ENCODE measurements around the gene COL4A4.
"Not testable (repeated sequence)": the region's sequence is repeated elsewhere in the genome, so short reads cannot be mapped to it uniquely, and the experiment has no call there.

The COL4A4 gene

DNA sequence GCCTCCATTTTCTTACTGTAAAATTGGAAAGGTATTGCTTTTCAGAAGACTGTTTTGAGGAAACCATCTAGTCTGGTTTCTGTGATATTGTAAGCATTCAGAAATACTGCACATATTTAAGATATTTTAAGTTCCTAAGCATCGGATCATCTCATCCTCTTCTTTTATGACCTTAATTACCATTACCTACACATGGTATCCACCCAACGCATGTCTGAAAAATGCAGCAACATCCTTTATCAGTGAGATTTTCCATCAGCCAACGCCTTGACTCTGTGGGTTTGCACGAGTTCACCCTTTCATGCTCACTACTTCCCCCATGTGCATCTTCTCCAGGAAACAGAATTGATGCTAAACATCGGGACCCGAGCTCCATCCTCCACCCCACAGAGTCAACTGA lies 84.3 kb downstream of the COL4A4 start:
- POLR2A ChIA-PET: no interaction called here
- Histone ChIP-seq H3K4me3 (ENCODE audit: low read depth, low read length) (no peak overlapping the region), H3K27ac (ENCODE audit: extremely low read depth, low read depth, low read length) (no peak overlapping the region), H3K9me3 (ENCODE audit: control insufficient read depth, insufficient read depth, low read depth, low read length) (no peaks in the 10 kb centered on the region), H3K36me3 (ENCODE audit: control insufficient read depth in 2 of 2, insufficient read depth in 1 of 2, low read length in 2 of 2) (peaks cover 0 to 2% of the 10 kb centered on the region in 2 experiments; a peak in 1 of 3 replicates), H3K4me1 (ENCODE audit: control insufficient read depth, insufficient read depth, low read length) (no peaks in the 10 kb centered on the region)
- CTCF ChIA-PET: no interaction called here
- TF ChIP-seq ZSCAN16 (tag by site-specific recombination; IDR thresholded peaks at IDR 0.05) (no peak), ZNF530 (tag by site-specific recombination; IDR thresholded peaks at IDR 0.05; ENCODE audit: low read depth) (no peak), ZNF747 (tag by site-specific recombination; IDR thresholded peaks at IDR 0.05) (no peak), GLIS2 (tag by site-specific recombination; IDR thresholded peaks at IDR 0.05) (no peak), ZNF366 (tag by site-specific recombination; conservative IDR thresholded peaks at IDR 0.05) (no peak), ZSCAN23 (tag by site-specific recombination; IDR thresholded peaks at IDR 0.05) (no peak), ZNF391 (tag by site-specific recombination; IDR thresholded peaks at IDR 0.05; ENCODE audit: borderline replicate concordance, low read depth) (no peak), ZNF501 (tag by site-specific recombination; IDR thresholded peaks at IDR 0.05) (no peak)
- TF ChIP-seq, protein P1, sequence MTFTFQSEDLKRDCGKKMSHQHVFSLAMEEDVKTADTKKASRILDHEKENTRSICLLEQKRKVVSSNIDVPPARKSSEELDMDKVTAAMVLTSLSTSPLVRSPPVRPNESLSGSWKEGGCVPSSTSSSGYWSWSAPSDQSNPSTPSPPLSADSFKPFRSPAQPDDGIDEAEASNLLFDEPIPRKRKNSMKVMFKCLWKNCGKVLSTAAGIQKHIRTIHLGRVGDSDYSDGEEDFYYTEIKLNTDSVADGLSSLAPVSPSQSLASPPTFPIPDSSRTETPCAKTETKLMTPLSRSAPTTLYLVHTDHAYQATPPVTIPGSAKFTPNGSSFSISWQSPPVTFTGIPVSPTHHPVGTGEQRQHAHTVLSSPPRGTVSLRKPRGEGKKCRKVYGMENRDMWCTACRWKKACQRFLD (tag by site-specific recombination; IDR thresholded peaks at IDR 0.05): no peak
- TF ChIP-seq, protein P2, sequence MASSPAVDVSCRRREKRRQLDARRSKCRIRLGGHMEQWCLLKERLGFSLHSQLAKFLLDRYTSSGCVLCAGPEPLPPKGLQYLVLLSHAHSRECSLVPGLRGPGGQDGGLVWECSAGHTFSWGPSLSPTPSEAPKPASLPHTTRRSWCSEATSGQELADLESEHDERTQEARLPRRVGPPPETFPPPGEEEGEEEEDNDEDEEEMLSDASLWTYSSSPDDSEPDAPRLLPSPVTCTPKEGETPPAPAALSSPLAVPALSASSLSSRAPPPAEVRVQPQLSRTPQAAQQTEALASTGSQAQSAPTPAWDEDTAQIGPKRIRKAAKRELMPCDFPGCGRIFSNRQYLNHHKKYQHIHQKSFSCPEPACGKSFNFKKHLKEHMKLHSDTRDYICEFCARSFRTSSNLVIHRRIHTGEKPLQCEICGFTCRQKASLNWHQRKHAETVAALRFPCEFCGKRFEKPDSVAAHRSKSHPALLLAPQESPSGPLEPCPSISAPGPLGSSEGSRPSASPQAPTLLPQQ (tag by site-specific recombination; IDR thresholded peaks at IDR 0.05): no peak
- TF ChIP-seq, protein P3, sequence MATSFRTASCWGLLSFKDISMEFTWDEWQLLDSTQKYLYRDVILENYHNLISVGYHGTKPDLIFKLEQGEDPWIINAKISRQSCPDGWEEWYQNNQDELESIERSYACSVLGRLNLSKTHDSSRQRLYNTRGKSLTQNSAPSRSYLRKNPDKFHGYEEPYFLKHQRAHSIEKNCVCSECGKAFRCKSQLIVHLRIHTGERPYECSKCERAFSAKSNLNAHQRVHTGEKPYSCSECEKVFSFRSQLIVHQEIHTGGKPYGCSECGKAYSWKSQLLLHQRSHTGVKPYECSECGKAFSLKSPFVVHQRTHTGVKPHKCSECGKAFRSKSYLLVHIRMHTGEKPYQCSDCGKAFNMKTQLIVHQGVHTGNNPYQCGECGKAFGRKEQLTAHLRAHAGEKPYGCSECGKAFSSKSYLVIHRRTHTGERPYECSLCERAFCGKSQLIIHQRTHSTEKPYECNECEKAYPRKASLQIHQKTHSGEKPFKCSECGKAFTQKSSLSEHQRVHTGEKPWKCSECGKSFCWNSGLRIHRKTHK (tag by site-specific recombination; IDR thresholded peaks at IDR 0.05): no peak

DNA sequence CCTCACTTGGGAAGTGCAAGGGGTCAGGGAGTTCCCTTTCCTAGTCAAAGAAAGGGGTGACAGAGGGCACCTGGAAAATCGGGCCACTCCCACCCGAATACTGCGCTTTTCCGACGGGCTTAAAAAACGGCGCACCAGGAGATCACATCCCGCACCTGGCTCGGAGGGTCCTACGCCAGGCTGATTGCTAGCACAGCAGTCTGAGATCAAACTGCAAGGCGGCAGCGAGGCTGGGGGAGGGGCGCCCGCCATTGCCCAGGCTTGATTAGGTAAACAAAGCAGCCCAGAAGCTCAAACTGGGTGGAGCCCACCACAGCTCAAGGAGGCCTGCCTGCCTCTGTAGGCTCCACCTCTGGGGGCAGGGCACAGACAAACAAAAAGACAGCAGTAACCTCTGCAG lies 98.9 kb downstream of the COL4A4 start:
- H3K4me1 ChIP-seq (ENCODE audit: control insufficient read depth, insufficient read depth, low read length); CTCF ChIA-PET; H3K9me3 ChIP-seq (ENCODE audit: control insufficient read depth, insufficient read depth, low read depth, low read length); H3K27ac ChIP-seq (ENCODE audit: extremely low read depth, low read depth, low read length); POLR2A ChIA-PET; H3K36me3 ChIP-seq (ENCODE audit: control insufficient read depth in 2 of 2, insufficient read depth in 1 of 2, low read length in 2 of 2); H3K4me3 ChIP-seq (ENCODE audit: low read depth, low read length): not testable (repeated sequence)

DNA sequence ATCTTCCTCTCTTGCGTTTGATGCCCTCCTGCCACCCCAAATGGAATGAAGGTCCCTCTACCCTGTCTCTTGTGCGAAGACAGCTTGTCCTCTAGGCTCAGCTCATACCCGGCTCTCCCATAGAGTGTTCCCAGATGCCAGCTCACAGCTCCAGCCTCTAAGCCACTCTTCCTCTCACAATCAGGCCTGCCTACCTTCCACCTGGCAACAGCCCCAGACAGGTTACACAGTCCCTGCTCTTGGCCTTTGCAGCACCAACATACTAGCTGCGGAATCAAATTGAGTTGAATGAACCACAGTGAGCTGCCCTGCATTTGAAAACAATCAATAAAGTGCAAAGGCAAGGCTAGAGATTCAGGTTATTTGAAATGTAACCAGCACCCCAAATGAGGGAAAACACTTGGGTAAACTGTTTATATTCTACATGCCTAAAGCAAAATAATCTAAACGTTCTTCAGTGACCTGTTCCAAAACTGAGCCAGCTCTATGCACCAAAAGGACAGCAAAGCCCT lies 105.1 kb downstream of the COL4A4 start:
- H3K36me3 ChIP-seq (ENCODE audit: control insufficient read depth in 2 of 2, insufficient read depth in 1 of 2, low read length in 2 of 2): peaks cover 0 to 3% of the 10 kb centered on the region in 2 experiments; a peak in 1 of 3 replicates
- no peaks in the 10 kb centered on the region for H3K4me1 ChIP-seq (ENCODE audit: control insufficient read depth, insufficient read depth, low read length)
- ChIA-PET POLR2A (no interaction called here), CTCF (no interaction called here)
- no peak overlapping the region for H3K27ac ChIP-seq (ENCODE audit: extremely low read depth, low read depth, low read length)
- no peak overlapping the region for H3K4me3 ChIP-seq (ENCODE audit: low read depth, low read length)
- TF ChIP-seq, protein P4, sequence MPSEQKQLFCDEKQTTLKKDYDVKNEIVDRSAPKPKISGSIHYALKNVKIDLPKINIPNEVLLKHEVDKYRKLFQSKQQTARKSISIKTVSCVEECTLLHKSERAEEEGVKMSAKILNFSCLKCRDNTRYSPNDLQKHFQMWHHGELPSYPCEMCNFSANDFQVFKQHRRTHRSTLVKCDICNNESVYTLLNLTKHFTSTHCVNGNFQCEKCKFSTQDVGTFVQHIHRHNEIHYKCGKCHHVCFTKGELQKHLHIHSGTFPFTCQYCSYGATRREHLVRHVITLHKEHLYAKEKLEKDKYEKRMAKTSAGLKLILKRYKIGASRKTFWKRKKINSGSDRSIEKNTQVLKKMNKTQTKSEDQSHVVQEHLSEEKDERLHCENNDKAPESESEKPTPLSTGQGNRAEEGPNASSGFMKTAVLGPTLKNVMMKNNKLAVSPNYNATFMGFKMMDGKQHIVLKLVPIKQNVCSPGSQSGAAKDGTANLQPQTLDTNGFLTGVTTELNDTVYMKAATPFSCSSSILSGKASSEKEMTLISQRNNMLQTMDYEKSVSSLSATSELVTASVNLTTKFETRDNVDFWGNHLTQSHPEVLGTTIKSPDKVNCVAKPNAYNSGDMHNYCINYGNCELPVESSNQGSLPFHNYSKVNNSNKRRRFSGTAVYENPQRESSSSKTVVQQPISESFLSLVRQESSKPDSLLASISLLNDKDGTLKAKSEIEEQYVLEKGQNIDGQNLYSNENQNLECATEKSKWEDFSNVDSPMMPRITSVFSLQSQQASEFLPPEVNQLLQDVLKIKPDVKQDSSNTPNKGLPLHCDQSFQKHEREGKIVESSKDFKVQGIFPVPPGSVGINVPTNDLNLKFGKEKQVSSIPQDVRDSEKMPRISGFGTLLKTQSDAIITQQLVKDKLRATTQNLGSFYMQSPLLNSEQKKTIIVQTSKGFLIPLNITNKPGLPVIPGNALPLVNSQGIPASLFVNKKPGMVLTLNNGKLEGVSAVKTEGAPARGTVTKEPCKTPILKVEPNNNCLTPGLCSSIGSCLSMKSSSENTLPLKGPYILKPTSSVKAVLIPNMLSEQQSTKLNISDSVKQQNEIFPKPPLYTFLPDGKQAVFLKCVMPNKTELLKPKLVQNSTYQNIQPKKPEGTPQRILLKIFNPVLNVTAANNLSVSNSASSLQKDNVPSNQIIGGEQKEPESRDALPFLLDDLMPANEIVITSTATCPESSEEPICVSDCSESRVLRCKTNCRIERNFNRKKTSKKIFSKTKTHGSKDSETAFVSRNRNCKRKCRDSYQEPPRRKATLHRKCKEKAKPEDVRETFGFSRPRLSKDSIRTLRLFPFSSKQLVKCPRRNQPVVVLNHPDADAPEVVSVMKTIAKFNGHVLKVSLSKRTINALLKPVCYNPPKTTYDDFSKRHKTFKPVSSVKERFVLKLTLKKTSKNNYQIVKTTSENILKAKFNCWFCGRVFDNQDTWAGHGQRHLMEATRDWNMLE (tag by site-specific recombination; conservative IDR thresholded peaks at IDR 0.05; ENCODE audit: low read depth): no peak
- no peaks in the 10 kb centered on the region for H3K9me3 ChIP-seq (ENCODE audit: control insufficient read depth, insufficient read depth, low read depth, low read length)

Data from HEK293 (cell line).